HG02798 (cell line): ENCODE results near the gene CCM2L.

ENCODE experiments used
- ATAC-seq: cut with Tn5 transposase; IDR thresholded peaks from one replicate; pipeline ENCODE4 v1.9.1; 2021; ENCODE audit warnings: mild to moderate bottlenecking; ENCODE audit not compliant: unreplicated experiment, poor library complexity

Gene CCM2L

GRCh38 chr20:32052778-32053362 lies 42.6 kb downstream of the CCM2L start:
- no peak for ATAC-seq

- ATAC-seq: no peak
These were observed 43.4 kb downstream of the CCM2L start for GRCh38 chr20:32053648-32054047.

GRCh38 chr20:32056708-32057483 lies 46.7 kb downstream of the CCM2L start:
- ATAC-seq: no peak

DNA sequence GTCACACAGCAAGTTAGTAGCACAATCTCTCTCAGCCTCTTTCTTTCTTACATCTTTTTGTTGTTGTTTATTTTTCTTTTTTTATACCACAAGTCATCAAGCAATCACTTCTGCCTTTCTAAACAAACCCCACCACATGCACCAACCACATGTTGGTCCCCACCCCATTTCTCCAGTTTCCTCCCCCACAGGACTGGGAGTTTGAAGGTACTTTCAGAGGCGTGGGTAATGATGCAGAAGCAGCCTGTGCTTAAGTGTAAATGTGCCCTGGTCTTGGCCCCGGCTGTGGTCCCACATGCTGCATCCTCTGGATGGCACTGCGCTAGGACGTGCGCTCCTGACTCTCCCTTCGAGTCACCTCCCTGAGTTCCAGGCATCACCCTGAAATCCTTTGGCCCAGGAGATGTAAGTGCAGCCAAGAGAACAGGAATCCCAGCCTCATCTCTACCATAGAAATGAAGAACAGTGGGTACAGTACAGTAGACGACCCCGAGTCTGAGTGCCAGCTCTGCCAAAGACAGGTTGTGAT lies 47.5 kb downstream of the CCM2L start:
- no peak for ATAC-seq

DNA sequence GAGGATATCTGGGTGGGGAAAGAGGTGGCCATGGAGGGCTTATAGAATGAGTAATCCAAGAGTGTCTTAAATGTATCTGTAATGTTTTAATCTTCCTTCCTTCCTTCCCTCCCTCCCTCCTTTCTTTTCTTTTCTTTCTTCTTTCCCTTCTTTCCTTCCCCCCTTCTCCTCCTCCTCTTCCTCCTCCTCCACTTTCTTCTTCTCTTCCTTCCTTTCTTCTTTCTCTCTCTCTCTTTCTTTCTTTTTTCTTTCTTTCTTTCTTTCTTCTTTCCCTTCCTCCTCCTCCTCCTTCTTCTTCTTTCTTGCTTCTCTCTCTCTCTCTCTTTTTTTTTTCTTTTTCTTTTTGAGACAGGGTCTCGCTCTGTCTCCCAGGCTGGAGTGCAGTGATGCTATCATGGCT lies 49.0 kb downstream of the CCM2L start:
- no peak for ATAC-seq

DNA sequence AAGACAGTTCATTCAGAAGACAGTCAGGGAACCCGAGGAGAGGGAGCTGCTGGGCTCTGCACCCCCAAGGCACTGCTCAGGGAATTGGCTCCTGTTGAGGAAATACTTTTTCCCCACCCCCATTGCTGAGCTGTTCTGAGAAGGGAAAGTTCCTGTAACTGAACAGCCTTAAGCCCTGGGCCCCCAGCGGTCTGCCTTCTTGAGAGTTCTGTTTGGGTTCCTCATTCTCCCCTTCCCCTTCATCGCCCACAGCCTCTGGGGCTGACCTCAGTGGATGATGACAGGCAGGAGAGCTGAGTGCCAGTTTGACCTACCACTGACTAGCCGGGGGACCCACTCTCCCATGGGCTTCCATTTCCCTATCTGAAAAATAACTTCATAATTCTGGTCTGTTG lies 52.5 kb downstream of the CCM2L start:
- ATAC-seq: peak; percentile 40

DNA sequence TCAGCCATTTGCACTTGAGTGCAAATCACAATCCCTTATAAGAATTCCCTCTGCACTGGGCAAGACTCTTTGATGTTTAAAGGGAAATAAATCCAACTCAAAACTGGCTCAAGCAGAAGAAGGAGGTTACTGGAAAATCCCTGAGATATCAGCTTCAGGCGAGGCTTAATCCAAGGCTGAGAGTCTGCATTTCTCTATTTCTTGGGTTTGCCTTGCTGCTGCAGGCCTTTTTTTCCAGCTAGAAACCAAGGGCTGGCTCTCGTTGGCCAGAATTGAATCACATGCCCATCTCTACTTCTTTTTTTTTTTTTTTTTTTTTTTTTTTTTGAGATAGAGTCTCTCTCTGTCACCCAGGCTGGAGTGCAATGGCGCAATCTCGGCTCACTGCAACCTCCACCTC lies 53.5 kb downstream of the CCM2L start:
- ATAC-seq: no peak

DNA sequence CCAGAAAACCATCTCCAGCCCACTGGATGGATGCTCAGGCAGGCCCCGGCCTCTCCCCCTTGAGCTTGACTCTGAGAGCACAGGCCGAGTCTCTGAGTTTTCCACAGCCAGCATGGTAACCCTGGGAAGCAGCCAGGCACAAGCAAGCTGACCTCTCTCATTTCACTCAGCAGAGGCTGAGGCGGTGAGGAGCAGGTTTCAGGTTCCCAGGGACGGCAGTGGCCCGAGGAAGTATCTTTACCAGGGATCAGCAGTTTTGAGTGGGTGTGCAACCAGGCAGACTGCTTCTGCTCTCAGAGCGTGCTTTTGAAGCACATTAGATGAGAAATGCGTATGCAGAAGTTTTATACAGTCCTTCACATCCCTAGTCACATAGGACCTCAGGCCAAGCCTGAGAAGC lies 54.4 kb downstream of the CCM2L start:
- ATAC-seq: peak; percentile 29

- ATAC-seq: no peak
These were observed 57.1 kb downstream of the CCM2L start for GRCh38 chr20:32067234-32067821.

GRCh38 chr20:32068174-32068573 lies 57.9 kb downstream of the CCM2L start:
- ATAC-seq: no peak

DNA sequence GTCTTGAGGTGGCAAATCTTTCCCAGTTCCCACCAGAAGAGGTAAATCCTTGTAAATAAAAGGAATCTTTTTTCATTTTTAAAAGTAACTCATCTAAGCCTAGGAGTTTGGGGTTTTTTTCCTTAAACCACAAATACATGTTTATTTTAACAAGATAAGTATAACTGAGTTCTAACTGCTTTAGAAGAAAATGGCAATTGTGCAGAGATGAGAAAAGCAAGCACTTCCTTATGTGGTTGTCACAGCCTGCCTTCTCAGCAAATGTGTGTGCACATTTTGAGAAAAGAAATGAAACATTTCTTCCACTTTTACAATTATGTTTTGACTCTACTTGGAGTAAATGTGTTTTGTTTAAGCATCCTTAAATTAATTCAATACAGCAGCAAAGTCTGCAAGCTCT lies 59.5 kb downstream of the CCM2L start:
- ATAC-seq: no peak

DNA sequence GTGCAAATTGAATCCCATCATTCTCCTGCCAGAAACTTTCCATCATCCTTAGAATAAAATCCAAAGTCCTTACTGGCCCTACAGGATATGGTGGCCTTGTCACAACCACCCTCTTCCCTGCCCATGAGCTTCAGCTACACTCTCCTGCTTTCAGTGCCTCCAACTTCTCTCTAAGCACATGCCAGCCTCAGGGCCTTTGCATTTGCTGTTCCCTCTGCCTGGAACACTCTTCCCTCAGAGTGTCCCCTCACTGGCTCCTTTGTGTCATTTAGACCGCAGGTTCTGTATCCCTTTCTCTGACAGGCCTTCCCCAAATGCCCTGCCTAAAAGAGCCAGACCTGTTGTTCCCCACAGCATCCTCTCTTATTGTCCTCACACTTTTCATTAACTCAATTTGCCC lies 60.0 kb downstream of the CCM2L start:
- no peak for ATAC-seq

- no peak for ATAC-seq
These were observed 60.5 kb downstream of the CCM2L start for GRCh38 chr20:32070690-32071213.

DNA sequence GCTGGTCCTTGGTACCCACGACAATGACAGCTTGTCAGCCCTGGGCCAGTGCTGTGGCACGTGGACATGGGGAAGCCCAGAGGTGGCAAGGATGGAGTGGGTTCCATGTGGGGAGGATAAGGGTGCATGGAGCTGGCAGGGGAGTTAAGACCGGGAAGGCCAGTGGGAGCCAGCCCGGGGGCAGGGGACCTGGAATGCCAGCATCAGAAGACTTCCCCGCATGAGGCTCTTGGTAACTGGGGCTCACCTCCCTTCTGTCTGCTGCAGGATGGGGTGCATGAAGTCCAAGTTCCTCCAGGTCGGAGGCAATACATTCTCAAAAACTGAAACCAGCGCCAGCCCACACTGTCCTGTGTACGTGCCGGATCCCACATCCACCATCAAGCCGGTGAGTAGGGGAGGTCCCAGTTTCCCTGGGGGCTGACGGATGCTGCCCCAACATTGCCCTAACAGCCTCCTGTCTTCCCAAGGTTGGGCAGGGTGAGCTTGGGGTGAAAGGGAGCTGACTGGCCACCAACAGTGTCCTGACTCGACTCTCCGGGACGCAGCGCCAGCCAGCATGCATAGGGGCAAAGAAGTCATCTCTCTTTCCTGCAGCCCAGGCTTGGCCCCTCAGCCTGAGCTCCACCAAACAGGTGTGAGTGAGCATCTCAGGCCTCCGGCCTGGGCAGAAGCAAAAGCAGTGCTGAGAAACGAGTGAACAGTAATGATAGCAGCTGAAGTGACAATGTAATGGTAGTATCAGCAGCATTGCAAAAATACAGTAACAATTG lies 61.3 kb downstream of the CCM2L start:
- no peak for ATAC-seq

DNA sequence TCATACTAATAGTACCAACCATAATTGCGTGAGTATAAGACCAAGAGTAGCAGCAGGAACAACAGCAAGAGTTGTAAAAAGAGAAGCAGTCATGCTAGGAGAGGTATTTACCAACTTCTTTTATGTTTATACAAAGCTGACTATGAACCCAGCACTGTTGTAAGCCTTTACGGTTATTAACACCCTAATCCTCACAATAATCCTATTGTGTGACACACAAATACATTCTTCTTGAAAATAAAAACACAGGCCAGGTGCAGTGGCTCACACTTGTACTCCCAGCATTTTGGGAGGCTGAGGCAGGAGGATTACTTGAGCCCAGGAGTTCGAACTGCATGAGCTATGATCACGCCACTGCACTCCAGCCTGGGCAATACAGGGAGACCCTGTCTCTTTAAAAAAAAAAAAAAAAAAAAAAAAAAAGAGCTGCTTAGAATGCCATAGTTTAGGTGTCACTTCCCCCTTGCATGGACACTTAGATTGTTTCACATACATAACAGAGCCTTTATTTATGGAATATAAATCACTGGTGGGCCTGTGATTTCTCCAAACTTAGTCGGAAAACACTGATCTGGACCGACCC lies 62.0 kb downstream of the CCM2L start:
- ATAC-seq: no peak

DNA sequence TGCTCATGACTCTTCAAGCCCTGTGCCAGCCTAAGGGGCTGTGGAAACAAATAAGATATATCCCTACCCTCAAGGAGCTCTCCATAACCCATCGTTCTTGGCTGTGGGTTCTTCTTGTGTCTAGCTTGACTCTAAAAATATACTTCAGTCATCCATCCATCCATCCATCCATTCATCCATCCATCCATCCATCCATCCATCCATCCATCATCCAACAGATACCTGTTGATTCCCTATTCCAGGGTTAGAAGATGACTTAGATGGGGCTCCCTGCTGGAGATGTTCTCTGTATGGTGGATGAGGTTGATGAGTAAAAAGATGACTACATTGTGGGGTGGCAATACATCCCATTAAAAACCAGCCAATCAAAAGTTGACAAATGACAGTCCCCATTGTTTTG lies 65.3 kb downstream of the CCM2L start:
- no peak for ATAC-seq

GRCh38 chr20:32077190-32077589 lies 67.0 kb downstream of the CCM2L start:
- no peak for ATAC-seq

DNA sequence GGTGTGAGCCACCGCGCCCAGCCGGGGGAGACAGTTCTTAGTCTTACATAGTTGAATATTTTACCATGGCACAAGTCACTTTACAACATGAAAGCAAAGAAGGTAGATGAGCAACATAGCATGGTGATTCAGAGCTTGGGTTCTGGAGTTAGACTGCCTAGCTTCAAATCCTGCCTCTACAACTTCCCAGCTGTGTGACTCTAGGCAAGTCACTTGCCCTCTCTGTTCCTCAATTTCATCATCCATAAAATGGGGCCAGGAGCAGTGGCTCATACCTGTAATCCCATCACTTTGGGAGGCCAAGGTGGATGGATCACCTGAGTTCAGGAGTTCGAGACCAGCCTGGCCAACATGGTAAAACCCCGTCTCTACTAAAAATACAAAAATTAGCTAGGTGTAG lies 68.1 kb downstream of the CCM2L start:
- no peak for ATAC-seq

DNA sequence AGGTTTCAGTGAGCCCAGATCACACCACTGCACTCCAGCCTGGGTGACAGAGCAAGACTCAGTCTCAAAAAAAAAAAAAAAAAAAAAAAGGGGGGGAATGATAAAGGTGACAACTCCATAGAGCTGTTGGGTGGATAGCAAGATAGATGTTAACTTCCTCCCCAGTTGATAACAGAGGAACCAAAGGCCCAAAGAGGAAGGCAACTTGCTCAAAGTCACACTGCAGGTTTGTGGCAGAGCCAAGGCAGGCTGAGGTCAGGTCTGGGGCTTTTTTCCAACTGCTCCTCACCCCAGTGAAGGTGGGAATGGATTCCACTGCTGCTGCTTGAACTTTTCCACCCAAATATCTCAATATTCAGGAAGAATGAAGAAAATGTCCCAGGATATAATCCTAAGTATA lies 68.6 kb downstream of the CCM2L start:
- no peak for ATAC-seq

- no peak for ATAC-seq
These were observed 69.4 kb downstream of the CCM2L start for GRCh38 chr20:32079655-32080109.
